ENCODE results near the gene SLC2A4RG. TPM values are rescaled to one million over a fixed set of nuclear protein-coding genes. Genes with fewer than 3 reads are reported as not detected.
A peak's percentile ranks its signal among the peaks of the same experiment; 100 is the strongest.

Gene SLC2A4RG
- total and polyA plus RNA-seq, 5 donors, result 39.2 to 69.1 (median 49.3) TPM

GRCh38 chr20:63701051-63701328, 38.6 kb upstream of the SLC2A4RG start:
- intact Hi-C loops (cut with DNase I), result no loop called here
- H3K4me3 ChIP-seq (ENCODE audit: low read length), result no peak overlapping the region
- no peak for ATAC-seq
- no peaks in the 10 kb centered on the region for H3K4me1 ChIP-seq (ENCODE audit: control insufficient read depth, insufficient read depth, low read length)
- no peaks in the 10 kb centered on the region for H3K9me3 ChIP-seq (ENCODE audit: control insufficient read depth, low read length)
- WGBS, result 84% methylated on average over 5 of the region's 5 CpGs
- H3K27ac ChIP-seq (ENCODE audit: low read length), result no peak overlapping the region
- no peak for DNase-seq
- no peaks in the 10 kb centered on the region for H3K27me3 ChIP-seq (ENCODE audit: control insufficient read depth, insufficient read depth)

GRCh38 chr20:63701329-63702035, 38.1 kb upstream of the SLC2A4RG start:
- Histone ChIP-seq H3K4me1 (ENCODE audit: control insufficient read depth, insufficient read depth, low read length) (peaks cover under 1% of the 10 kb centered on the region), H3K27me3 (ENCODE audit: control insufficient read depth, insufficient read depth) (no peaks in the 10 kb centered on the region), H3K4me3 (ENCODE audit: low read length) (no peak overlapping the region), H3K27ac (ENCODE audit: low read length) (no peak overlapping the region), H3K9me3 (ENCODE audit: control insufficient read depth, low read length) (no peaks in the 10 kb centered on the region)
- intact Hi-C loops (cut with DNase I), result no loop called here
- WGBS, result 79% methylated on average over 14 of the region's 14 CpGs
- DNase-seq (peak in 1 of 3 donors; percentile 57), ATAC-seq (no peak)

GRCh38 chr20:63702036-63702665, 37.4 kb upstream of the SLC2A4RG start:
- Histone ChIP-seq H3K27ac (ENCODE audit: low read length) (no peak overlapping the region), H3K4me1 (ENCODE audit: control insufficient read depth, insufficient read depth, low read length) (peaks cover 4% of the 10 kb centered on the region), H3K27me3 (ENCODE audit: control insufficient read depth, insufficient read depth) (no peaks in the 10 kb centered on the region), H3K9me3 (ENCODE audit: control insufficient read depth, low read length) (no peaks in the 10 kb centered on the region), H3K4me3 (ENCODE audit: low read length) (no peak overlapping the region)
- 89% methylated on average over 16 of the region's 16 CpGs for WGBS
- intact Hi-C loops (cut with DNase I), result no loop called here
- DNase-seq (no peak), ATAC-seq (no peak)

- Histone ChIP-seq H3K27me3 (ENCODE audit: control insufficient read depth, insufficient read depth) (no peaks in the 10 kb centered on the region), H3K27ac (ENCODE audit: low read length) (no peak overlapping the region), H3K9me3 (ENCODE audit: control insufficient read depth, low read length) (no peaks in the 10 kb centered on the region), H3K4me1 (ENCODE audit: control insufficient read depth, insufficient read depth, low read length) (peaks cover 4% of the 10 kb centered on the region), H3K4me3 (ENCODE audit: low read length) (no peak overlapping the region)
- ATAC-seq (no peak), DNase-seq (no peak)
- intact Hi-C loops (cut with DNase I), result no loop called here
- 81% methylated on average over 13 of the region's 13 CpGs for WGBS
These were observed 36.7 kb upstream of the SLC2A4RG start for GRCh38 chr20:63702751-63703470.

GRCh38 chr20:63703471-63703975, 36.1 kb upstream of the SLC2A4RG start:
- Histone ChIP-seq H3K4me1 (ENCODE audit: control insufficient read depth, insufficient read depth, low read length) (peaks cover 6% of the 10 kb centered on the region), H3K9me3 (ENCODE audit: control insufficient read depth, low read length) (no peaks in the 10 kb centered on the region), H3K4me3 (ENCODE audit: low read length) (no peak overlapping the region), H3K27me3 (ENCODE audit: control insufficient read depth, insufficient read depth) (no peaks in the 10 kb centered on the region), H3K27ac (ENCODE audit: low read length) (no peak overlapping the region)
- peak in 1 of 3 donors; percentile 61 for DNase-seq
- 89% methylated on average over 15 of the region's 15 CpGs for WGBS
- ATAC-seq, result no peak
- intact Hi-C loops (cut with DNase I), result no loop called here

- 85% methylated on average over 11 of the region's 11 CpGs for WGBS
- peaks cover 13% of the 10 kb centered on the region for H3K4me1 ChIP-seq (ENCODE audit: control insufficient read depth, insufficient read depth, low read length)
- no peak for ATAC-seq
- H3K4me3 ChIP-seq (ENCODE audit: low read length), result no peak overlapping the region
- intact Hi-C loops (cut with DNase I), result no loop called here
- DNase-seq, result no peak
- no peaks in the 10 kb centered on the region for H3K9me3 ChIP-seq (ENCODE audit: control insufficient read depth, low read length)
- H3K27me3 ChIP-seq (ENCODE audit: control insufficient read depth, insufficient read depth), result no peaks in the 10 kb centered on the region
- H3K27ac ChIP-seq (ENCODE audit: low read length), result no peak overlapping the region
These were observed 35.4 kb upstream of the SLC2A4RG start for GRCh38 chr20:63703976-63704748.

- peaks cover 13% of the 10 kb centered on the region for H3K4me1 ChIP-seq (ENCODE audit: control insufficient read depth, insufficient read depth, low read length)
- WGBS, result 80% methylated on average over 6 of the region's 6 CpGs
- H3K27ac ChIP-seq (ENCODE audit: low read length), result no peak overlapping the region
- DNase-seq (no peak), ATAC-seq (no peak)
- intact Hi-C loops (cut with DNase I), result no loop called here
- no peak overlapping the region for H3K4me3 ChIP-seq (ENCODE audit: low read length)
- H3K27me3 ChIP-seq (ENCODE audit: control insufficient read depth, insufficient read depth), result no peaks in the 10 kb centered on the region
- H3K9me3 ChIP-seq (ENCODE audit: control insufficient read depth, low read length), result no peaks in the 10 kb centered on the region
These were observed 34.8 kb upstream of the SLC2A4RG start for GRCh38 chr20:63704749-63705117.

GRCh38 chr20:63705232-63706026, 34.1 kb upstream of the SLC2A4RG start:
- no peak for DNase-seq
- Histone ChIP-seq H3K9me3 (ENCODE audit: control insufficient read depth, low read length) (no peaks in the 10 kb centered on the region), H3K4me3 (ENCODE audit: low read length) (no peak overlapping the region), H3K27me3 (ENCODE audit: control insufficient read depth, insufficient read depth) (no peaks in the 10 kb centered on the region), H3K27ac (ENCODE audit: low read length) (no peak overlapping the region), H3K4me1 (ENCODE audit: control insufficient read depth, insufficient read depth, low read length) (peaks cover 13% of the 10 kb centered on the region)
- intact Hi-C loops (cut with DNase I), result no loop called here
- 89% methylated on average over 8 of the region's 8 CpGs for WGBS
- ATAC-seq, result no peak

GRCh38 chr20:63706027-63706695, 33.4 kb upstream of the SLC2A4RG start:
- 82% methylated on average over 12 of the region's 12 CpGs for WGBS
- peak in 1 of 3 donors; percentile 22 for DNase-seq
- intact Hi-C loops (cut with DNase I), result no loop called here
- Histone ChIP-seq H3K4me3 (ENCODE audit: low read length) (no peak overlapping the region), H3K9me3 (ENCODE audit: control insufficient read depth, low read length) (no peaks in the 10 kb centered on the region), H3K27me3 (ENCODE audit: control insufficient read depth, insufficient read depth) (no peaks in the 10 kb centered on the region), H3K27ac (ENCODE audit: low read length) (no peak overlapping the region), H3K4me1 (ENCODE audit: control insufficient read depth, insufficient read depth, low read length) (peaks cover 13% of the 10 kb centered on the region)
- no peak for ATAC-seq

Measured in right cardiac atrium (tissue), 5 donors.